ENCODE measurements around the gene ABCF3.

The ABCF3 gene

DNA sequence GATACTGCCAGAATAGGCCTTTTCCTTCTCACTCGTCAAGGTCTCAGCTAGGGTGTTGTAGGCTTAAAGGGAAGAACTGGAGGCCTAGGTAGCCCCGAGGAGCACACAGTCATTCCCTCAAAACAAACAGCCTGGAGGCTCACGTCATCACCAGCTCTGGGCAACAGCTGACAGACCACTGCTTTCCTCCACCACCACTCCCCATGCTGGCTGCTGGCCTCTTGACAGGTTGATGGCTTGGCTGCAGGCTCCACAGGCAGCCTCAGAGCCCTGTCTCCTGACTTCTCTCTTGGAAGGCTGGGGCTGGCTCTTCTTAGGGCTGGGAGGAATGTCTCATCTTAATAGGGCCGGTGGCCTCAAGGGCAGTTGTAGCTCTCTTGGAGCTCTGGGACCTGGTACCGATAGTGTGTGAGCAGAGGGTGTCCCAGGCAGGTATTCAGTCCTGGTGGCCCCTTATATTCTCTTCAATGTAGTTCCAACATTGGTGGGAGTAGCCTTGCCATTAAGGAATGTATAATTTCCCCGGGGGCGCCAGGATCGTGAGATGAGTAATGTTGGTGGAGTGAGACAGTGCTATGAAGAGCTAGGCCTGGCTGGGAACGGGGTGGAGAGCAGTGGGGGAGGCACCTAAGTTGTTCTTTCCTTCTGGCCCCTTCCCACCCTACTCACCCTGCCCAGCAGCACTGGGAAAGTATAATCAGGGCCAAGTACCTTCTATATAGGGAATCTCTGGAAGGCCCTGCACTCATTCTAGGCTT lies 17.5 kb upstream of the ABCF3 start:
- no peak for DNase-seq

DNA sequence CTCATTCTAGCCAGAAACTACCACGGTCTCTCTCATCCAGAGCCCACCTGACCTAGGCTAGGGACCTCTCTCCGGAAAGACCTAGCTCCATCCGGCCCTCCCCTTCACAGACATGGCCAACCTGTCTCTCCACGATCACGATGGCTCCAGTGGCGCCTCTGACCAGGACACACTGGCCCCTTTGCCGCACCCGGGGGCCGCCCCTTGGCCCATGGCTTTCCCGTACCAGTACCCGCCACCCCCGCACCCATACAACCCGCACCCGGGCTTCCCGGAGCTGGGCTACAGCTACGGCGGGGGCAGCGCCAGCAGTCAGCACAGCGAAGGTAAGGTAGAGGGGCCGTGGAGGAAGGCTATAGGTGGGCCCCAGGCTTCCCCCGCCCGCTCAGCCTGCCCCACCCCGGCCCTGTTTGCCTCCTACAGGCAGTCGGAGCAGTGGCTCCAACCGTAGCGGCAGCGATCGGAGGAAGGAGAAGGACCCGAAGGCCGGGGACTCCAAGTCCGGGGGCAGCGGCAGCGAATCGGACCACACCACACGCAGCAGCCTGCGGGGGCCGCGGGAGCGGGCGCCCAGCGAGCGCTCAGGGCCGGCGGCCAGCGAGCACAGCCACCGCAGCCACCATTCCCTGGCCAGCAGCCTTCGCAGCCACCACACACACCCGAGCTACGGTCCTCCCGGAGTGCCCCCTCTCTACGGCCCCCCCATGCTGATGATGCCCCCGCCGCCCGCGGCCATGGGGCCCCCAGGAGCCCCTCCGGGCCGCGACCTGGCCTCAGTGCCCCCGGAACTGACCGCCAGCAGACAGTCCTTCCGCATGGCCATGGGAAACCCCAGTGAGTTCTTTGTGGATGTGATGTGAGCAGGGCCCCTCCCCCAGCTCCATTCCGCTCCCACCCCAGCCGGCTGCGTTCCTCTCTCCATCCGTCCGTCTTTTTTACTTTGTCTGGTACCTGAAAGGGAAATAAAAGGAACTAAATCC lies 15.8 kb upstream of the ABCF3 start:
- no peak for DNase-seq

DNA sequence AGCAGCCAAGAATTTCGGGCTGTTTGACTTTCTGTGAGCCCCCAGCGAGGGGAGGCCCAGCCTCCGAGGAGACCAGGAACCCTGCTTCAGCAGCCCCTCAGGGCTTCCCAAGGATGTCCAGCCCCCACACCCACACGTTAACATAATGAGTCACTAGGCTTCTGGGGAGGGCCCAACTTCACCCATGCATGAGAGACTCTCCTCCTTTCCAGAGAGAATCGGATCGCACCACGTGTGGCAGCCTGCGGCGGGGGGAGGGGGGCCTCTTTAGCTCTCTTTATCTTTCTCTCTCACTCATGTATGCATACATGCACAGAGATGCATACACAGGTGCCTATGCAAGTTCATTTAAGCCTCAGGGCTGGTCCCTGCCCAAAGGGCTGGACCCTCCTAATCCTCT lies 14.4 kb upstream of the ABCF3 start:
- no peak for DNase-seq

GRCh38 chr3:184172681-184173373 lies 13.2 kb upstream of the ABCF3 start:
- no peak for DNase-seq

- no peak for DNase-seq
Observed at GRCh38 chr3:184173374-184173722, 12.7 kb upstream of the ABCF3 start.

- DNase-seq, result no peak
Observed at GRCh38 chr3:184174284-184174645, 11.7 kb upstream of the ABCF3 start.

- DNase-seq, result peak; percentile 97
Observed at GRCh38 chr3:184174646-184175492, 11.1 kb upstream of the ABCF3 start, which contains the start of gene AP2M1. Gene AP2M1 (plus strand): TSS chr3:184174855. CDS start chr3:184176994, 2,139 bp downstream.

- no peak for DNase-seq
Observed at GRCh38 chr3:184175506-184175905, 10.5 kb upstream of the ABCF3 start.

GRCh38 chr3:184175981-184176376 lies 10.0 kb upstream of the ABCF3 start:
- DNase-seq, result no peak

- no peak for DNase-seq
Observed at GRCh38 chr3:184176377-184177330, 9.3 kb upstream of the ABCF3 start.

GRCh38 chr3:184177331-184177731 lies 8.7 kb upstream of the ABCF3 start:
- DNase-seq, result no peak

DNA sequence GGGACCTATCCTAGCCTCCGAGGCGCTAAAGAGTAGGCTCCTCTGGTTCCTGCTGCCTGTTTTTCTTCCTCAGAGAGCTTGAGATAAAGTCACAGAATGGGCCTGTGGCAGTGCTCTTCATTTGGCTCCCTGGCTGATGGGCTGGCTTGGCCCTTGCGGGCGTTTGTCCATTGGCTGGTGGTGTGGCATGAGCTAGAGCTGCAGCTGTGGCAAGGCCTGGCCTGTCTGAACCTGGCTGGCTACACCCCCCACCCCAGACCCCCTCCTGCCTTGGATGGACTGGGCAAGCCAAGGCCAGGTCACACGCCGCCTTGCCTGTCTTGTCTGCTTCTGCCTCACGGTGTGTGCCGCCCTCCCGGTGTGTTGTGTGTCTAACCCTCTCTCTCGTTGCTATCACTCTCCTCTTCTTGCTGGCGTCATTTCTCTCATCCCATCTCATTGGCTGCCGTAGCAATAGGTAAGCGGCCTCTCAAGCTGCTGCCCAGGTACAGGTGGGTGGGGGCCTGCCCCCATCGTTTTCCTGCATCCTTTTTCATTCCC lies 8.2 kb upstream of the ABCF3 start:
- DNase-seq, result no peak

GRCh38 chr3:184178521-184179138 lies 7.4 kb upstream of the ABCF3 start:
- DNase-seq, result no peak

- DNase-seq, result no peak
Observed at GRCh38 chr3:184180165-184180564, 5.8 kb upstream of the ABCF3 start.

DNA sequence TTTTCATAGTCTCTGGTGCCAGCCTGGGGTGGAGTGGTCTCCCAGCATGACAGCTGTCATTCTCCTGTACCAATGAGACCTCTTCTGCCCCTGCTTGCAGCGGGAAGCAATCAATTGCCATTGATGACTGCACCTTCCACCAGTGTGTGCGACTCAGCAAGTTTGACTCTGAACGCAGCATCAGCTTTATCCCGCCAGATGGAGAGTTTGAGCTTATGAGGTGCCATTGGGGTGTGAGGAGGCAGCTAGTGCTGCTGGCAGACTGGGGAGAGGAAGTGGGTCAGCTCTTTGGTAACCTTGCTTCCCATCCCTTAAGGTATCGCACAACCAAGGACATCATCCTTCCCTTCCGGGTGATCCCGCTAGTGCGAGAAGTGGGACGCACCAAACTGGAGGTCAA lies 4.4 kb upstream of the ABCF3 start:
- no peak for DNase-seq

DNA sequence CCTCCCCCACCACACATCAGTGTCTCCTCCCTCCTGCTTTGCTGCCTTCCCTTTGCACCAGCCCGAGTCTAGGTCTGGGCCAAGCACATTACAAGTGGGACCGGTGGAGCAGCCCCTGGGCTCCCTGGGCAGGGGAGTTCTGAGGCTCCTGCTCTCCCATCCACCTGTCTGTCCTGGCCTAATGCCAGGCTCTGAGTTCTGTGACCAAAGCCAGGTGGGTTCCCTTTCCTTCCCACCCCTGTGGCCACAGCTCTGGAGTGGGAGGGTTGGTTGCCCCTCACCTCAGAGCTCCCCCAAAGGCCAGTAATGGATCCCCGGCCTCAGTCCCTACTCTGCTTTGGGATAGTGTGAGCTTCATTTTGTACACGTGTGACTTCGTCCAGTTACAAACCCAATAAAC lies 2.3 kb upstream of the ABCF3 start:
- DNase-seq, result no peak

- no peak for DNase-seq
Observed at GRCh38 chr3:184184546-184185230, 1.3 kb upstream of the ABCF3 start.

- DNase-seq, result peak; percentile 99
Observed at GRCh38 chr3:184185461-184186183, 377 bp upstream of the ABCF3 start.

- DNase-seq, result no peak
Observed at GRCh38 chr3:184186902-184187207, 856 bp downstream of the ABCF3 start.

All from activated CD8-positive, alpha-beta memory T cell treated with anti-CD3 and anti-CD28 coated beads, Interleukin-2, amount 50 U/mL, for 4 hours (primary cell).